ENCODE measurements around the gene CLIP2.
"Not testable (repeated sequence)": the region's sequence is repeated elsewhere in the genome, so short reads cannot be mapped to it uniquely, and the experiment has no call there.

CLIP2 gene

DNA sequence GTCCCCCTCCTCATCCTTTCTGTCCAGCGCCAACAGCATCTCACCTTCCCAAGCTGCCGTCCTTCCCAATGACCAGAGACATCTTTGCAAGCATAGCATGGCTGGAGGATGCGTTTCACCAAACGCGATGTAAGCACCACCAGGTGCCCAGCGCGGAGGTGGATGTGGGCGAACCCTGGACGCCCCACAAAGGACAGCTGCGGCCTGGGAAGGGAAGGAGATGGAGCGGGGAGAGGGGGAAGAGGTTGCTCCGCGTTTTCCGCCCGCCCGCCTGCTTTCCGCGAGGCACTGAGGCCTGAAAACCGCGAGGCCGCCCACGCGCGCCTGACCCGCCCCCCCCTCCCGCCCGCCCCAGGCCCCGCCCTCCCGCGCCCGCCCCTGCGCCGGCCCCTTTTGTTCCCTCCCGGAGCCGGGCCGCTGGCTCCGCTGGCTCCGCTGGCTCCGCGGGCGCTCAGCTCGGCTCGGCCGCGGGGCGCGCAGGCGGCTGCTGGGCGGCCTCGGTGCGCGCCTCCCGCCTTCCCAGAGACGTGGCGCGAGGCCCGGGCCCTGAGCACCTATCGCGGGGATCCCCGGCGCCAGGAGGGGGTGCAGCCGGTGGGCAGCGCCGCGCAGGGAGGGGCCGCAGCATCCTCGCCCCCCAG, at the start of gene CLIP2:
CLIP2 (plus strand) TSS at position 390 of the 641 bp plus-strand sequence. CDS start 28,140 bp downstream, outside the sequence.
- DNase-seq (ENCODE audit: low read depth) = peak; percentile 86

DNA sequence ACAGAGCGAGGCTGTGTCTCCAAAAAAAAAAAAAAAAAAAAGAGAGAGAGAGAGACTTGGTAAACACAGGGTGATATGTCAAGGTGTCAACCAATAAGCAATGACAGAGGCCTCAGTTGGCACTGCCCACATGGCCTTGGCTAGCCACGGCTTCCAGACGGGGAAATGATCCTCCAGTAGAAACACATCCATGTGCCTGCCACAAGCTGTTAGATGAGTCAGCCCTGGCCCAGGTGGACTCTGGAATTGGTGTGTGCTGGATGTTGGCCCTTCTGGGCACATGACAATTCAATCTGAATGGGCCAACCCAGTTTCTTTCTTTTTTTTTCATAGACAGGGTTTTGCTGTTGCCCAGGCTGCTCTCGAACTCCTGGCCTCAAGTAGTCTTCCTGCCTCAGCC, 48.7 kb upstream of the CLIP2 start:
- no peak for DNase-seq (ENCODE audit: low read depth)

DNA sequence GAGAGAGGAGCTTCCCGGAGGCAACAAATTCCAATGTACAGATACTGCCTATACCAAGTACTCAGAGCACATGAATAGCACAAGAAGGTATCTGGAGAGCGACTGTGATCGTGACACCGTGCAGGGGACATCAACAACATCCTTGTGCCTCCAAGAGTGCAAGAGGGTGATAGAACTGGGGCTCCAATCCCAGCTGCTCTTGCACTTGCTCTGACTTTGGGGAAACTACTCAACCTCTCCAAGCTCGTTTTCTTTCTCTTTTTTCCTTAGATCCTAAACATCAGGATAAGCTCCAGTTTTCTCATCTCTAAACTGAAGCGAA, 47.1 kb upstream of the CLIP2 start:
- no peak for DNase-seq (ENCODE audit: low read depth)

DNA sequence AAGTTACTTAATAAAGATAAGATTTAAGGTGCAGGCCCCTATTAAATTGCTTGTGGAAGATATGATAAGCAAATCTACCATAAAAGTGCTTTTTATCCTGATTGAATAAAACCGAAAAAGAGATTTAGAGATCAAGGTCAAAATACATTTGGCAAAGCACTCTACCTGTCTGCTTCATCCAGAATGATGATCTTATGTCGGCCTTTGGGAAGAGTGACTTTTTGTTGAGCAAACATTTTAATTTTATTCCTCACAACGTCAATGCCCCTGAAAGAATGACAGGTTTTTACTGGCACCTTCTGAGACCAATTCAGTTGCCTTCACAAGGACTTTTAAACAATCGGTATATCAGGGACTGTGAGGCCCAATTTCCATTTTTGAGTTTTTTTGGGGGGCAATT, 42.7 kb upstream of the CLIP2 start:
- DNase-seq (ENCODE audit: low read depth) = no peak

DNA sequence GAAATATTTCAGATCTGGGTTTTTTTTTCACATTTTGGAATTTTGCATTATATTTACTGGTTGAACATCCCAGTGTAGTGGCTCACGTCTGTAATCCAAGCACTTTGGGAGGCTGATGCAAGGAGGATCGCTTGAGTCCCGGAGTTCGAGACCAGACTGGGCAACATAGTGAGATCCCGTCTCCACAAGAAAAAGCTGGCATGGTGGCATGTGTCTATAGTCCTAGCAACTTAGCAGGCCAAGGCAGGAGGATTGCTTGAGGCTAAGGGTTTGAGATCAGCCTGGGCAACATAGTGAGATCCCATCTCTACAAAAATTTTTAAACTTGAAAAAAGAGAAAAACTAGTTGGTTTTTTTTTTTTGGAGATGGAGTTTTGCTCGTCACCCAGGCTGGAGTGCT, 41.1 kb upstream of the CLIP2 start:
- no peak for DNase-seq (ENCODE audit: low read depth)

DNA sequence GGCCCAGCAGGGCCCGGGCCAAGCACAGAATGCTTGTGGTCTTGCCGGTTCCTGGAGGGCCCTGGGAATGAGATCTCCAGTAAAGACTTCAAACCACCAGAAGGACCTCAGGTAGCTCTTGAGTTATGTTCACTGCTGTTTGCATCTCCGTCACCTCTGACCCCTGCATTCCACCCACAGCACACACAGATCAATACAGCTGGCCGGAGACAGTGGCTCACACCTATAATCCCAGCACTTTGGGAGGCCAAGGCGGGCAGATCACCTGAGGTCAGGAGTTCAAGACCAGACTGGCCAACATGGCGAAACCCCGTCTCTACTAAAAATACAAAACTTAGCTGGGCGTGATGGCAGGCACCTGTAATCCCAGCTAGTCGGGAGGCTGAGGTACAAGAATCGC, 40.1 kb upstream of the CLIP2 start:
- not testable (repeated sequence) for DNase-seq (ENCODE audit: low read depth)

DNA sequence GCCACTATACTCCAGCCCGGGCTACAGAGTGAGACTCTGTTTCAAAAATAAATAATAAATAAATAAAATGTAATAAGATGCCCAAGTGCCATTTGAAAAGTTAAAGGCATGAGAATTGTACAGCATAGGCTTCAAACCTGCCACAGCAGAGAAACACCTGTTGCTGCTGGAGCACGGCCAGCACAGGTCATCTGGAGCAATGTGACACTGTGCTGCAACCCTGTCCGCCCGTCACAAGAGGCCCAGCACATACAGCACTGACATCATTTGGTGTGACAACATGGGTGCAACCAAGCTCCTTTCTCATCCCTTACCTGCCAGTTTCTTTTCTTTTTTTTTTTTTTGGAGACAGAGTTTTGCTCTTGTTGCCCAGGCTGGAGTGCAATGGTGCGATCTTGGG, 36.3 kb upstream of the CLIP2 start:
- no peak for DNase-seq (ENCODE audit: low read depth)

- no peak for DNase-seq (ENCODE audit: low read depth)
Measured at GRCh38 chr7:74253331-74253730, 35.9 kb upstream of the CLIP2 start.

DNA sequence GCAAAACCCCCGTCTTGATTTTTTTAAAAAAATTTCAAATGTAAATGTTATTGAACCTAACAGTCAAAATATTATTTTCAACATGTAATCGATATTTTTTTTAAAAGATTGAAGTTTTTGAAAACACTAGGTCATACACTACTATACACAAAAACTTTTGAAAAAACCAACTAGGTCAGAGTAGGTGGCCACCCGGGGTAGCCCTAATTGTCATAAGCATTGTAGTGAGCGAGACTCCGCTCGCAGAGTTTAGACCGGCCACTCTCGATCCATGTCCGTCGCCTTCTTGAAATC, 35.4 kb upstream of the CLIP2 start:
- no peak for DNase-seq (ENCODE audit: low read depth)

DNA sequence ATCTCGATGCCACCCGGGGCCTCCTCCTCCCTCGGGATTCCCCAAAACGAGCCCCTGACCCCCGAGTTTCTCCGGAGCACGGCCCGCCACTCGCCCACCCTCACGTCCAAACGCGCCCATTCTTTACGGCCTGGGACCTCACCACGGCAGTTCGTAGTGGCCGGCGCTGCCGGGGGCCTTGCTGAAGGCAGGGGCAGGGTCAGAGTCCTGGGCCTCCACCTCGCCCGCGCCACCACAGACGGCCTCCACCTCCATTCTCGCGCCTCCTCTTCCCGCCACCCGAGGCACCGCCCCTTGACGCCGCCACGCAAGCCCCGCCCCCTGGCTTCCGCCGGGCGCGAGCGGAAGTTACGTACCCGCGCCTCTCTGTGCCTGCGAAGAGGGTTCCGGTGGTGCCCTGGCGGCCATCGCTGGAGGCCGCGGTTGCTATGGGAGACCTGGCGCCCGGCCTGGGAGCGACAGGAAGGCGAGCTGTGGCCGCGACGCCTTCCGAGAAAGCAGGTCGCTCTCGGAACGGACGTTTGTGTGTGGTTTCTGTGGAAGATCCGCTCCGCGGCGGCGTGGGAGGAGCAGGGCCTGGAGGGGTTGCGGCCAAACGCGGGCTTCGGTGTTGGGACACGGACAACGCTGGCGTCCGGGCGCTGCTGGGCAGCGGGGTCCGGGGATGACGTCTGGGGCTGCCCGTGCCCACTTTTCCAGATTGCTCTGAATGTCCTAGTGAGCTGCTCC, 34.9 kb upstream of the CLIP2 start, which contains the start of gene RFC2:
RFC2 (minus strand) TSS at position 271 of the 729 bp plus-strand sequence; CDS start at position 255, 16 bp downstream.
- peak; percentile 97 for DNase-seq (ENCODE audit: low read depth)

GRCh38 chr7:74254858-74255379, 34.3 kb upstream of the CLIP2 start:
- DNase-seq (ENCODE audit: low read depth) = no peak

DNA sequence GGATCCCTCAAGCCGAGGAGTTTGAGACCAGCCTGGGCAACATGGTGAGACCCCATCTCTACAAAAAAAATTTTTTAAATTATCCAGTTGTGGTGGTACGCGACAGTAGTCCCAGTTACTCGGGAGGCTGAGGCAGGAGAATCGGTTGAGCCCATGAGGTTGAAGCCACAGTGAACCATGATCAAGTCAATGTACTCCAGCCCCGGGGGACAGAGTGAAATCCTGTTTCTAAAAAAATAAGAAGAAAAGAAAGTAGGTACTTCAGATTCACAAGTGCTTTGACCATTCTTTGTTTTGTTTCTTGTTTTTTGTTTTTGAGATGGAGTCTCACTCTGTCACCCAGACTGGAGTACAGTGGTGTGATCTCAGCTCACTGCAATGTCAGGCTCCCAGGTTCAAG, 33.7 kb upstream of the CLIP2 start:
- DNase-seq (ENCODE audit: low read depth) = not testable (repeated sequence)

DNA sequence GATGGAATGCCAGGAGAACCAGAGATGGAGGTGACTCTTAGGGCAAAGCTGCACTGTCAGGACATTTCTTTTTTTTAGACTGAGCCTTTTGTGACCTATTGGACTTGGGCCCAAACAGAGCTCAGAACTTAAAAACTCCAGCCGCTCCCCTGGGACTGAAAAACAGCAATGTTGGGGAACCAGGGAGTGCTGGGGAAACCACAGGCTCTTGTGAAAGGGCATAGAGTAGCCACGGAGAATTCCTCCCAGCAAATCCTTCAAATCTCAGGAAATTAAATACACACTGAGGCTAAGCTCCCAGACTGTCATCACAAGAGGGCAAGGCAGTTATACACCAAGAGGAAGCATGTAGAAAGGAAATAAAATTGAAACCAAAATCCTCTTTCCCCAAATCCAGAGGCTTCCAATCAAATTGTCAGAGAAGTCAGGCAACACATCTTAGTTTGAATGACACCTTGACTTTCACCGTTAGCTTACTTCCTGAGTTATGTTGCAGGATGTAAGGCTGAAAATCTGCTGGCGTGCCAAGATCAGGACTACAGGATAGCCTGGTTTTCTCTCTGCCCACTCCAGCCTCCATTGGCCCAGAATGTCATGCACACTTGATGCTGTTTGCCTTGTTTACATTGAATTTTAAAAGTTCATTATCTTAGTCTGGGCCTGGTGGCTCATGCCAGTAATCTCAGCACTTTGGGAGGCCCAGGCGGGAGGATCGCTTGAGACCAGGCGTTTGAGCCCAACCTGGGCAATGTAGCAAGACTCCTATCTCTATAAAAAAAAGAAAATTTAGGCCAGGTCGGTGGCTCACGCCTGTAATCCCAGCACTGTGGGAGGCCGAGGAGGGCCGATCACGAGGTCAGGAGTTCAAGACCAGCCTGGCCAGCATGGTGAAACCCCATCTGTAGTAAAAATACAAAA, 32.5 kb upstream of the CLIP2 start:
- peak; percentile 98 for DNase-seq (ENCODE audit: low read depth)

- no peak for DNase-seq (ENCODE audit: low read depth)
Measured at GRCh38 chr7:74258639-74259038, 30.6 kb upstream of the CLIP2 start.

- no peak for DNase-seq (ENCODE audit: low read depth)
Measured at GRCh38 chr7:74262639-74263398, 26.4 kb upstream of the CLIP2 start.

- no peak for DNase-seq (ENCODE audit: low read depth)
Measured at GRCh38 chr7:74263399-74264120, 25.6 kb upstream of the CLIP2 start.

DNA sequence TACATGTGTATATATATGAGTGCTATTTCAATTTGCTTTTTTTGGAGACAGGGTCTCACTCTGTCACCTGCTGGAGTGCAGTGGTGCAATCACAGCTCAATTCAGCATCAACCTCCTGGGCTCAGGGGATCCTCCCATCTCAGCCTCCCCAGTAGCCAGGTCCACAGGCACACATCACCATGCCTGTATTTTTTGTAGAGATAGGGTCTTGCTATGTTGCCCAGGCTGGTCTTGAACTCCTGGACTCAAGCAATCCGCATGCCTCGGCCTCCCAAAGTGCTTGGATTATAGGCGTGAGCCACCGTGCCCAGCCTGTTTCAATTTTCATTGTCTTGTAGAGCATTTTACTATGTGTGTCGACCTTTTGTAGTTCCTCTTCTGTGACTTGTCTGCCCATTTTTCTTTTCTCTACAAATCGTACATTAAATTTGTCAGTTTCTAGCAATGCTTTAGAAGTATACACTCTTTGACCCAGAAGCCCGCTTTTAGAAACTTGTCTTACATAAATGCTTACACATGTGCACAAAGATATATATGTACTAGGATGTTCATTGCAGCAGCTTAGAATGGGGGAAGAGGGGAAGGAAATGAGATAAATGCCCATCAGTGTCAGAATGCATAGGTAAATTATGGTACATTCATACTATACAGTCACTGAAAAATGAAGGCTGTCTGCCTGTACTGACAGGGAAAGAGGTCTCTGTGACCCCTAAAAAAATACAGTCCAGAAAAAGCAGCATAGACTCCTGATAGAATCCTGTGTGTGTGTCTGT, 22.8 kb upstream of the CLIP2 start:
- no peak for DNase-seq (ENCODE audit: low read depth)

GRCh38 chr7:74267756-74268565, 21.2 kb upstream of the CLIP2 start:
- DNase-seq (ENCODE audit: low read depth) = no peak

- peak; percentile 78 for DNase-seq (ENCODE audit: low read depth)
Measured at GRCh38 chr7:74269757-74270277, 19.4 kb upstream of the CLIP2 start.
